Activated naive CD4-positive, alpha-beta T cell treated with anti-CD3 and anti-CD28 coated beads, Interleukin-2, amount 10 ng/mL, durations not matched to agents 7 days and 5 days (primary cell): Measurements from ENCODE around the gene GABRQ.
"Not testable (repeated sequence)": the region's sequence is repeated elsewhere in the genome, so short reads cannot be mapped to it uniquely, and the experiment has no call there.

ENCODE experiments used
- CTCF ChIA-PET: fragments of 350-600 bp; sonication (Branson Sonifier 250); formaldehyde crosslinking; loops from one replicate; lab custom pipeline; 2021; ENCODE audit warnings: antibody characterized with exemption; lab: Charles Lee
- DNase-seq: peaks from one replicate; pipeline ENCODE4 v3.0.0-alpha.2; 2020
- H3K27ac Mint-ChIP-seq: one replicate; pipeline ENCODE4 v1.8.0; 2021; ENCODE audit warnings: mild to moderate bottlenecking, moderate library complexity, mixed read lengths
- H3K27me3 Mint-ChIP-seq: one replicate; pipeline ENCODE4 v1.8.0; 2021; ENCODE audit warnings: mild to moderate bottlenecking, mixed read lengths
- H3K36me3 Mint-ChIP-seq: one replicate; pipeline ENCODE4 v1.8.0; 2021; ENCODE audit warnings: mixed read lengths
- H3K4me1 Mint-ChIP-seq: one replicate; pipeline ENCODE4 v1.8.0; 2021; ENCODE audit warnings: mixed read lengths
- H3K4me3 Mint-ChIP-seq: one replicate; pipeline ENCODE4 v1.8.0; 2021; ENCODE audit warnings: mild to moderate bottlenecking, moderate library complexity, mixed read lengths
- H3K9me3 Mint-ChIP-seq: one replicate; pipeline ENCODE4 v1.8.0; 2021; ENCODE audit warnings: mixed read lengths

Gene GABRQ

GRCh38 chrX:152641996-152642395 lies 4.3 kb downstream of the GABRQ start:
- CTCF ChIA-PET = interaction anchor here (2.0 kb wide), 1 partner anchor 9 kb away, joined by 7 read pairs; no protein-coding TSS in a partner anchor
- H3K4me3 Mint-ChIP-seq = no peak overlapping the region

DNA sequence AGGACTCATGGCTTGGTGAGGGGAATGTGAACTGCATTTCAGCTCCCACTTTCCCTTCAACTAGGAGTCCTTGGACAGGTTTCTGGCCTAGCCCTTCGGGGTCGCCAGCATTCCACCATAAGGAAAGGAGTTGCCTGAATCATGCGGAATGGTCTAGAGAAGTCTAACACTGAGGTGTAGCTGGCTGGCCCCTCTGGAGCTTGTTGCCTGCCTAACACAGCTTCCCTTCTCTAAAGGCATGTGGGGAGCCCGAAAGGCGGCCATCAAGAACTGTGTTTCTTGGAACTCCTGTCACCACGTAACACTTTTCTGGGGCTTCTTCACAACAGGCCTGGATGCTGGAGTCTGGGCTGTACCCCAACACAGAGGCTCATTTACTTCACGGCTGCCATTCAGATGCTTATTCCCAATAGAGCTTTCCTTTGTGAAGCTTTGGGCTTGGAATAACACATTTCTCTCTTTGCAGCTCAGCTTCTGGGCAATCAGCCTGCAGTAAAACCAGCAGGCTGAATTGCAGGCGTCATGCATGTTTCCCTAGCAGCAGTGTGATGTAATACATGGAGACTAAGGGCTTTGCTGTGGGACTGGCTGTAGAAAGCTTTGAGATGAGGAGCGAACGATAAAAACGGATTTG lies 5.4 kb downstream of the GABRQ start:
- H3K27ac Mint-ChIP-seq = no peak overlapping the region
- H3K27me3 Mint-ChIP-seq = peaks cover 22% of the 10 kb centered on the region
- DNase-seq = no peak
- H3K9me3 Mint-ChIP-seq = no peaks in the 10 kb centered on the region
- CTCF ChIA-PET = no interaction called here
- no peak overlapping the region for H3K4me3 Mint-ChIP-seq
- H3K4me1 Mint-ChIP-seq = no peaks in the 10 kb centered on the region
- no peaks in the 10 kb centered on the region for H3K36me3 Mint-ChIP-seq

More at GRCh38 chrX:152641996-152642395, 4.3 kb downstream of the GABRQ start:
- no peak for DNase-seq
- Mint-ChIP-seq H3K27ac (no peak overlapping the region), H3K36me3 (no peaks in the 10 kb centered on the region), H3K4me1 (no peaks in the 10 kb centered on the region), H3K27me3 (peaks cover 32% of the 10 kb centered on the region), H3K9me3 (no peaks in the 10 kb centered on the region)

GRCh38 chrX:152646961-152647360 lies 9.3 kb downstream of the GABRQ start:
- Mint-ChIP-seq H3K27ac (no peak overlapping the region), H3K36me3 (no peaks in the 10 kb centered on the region), H3K9me3 (no peaks in the 10 kb centered on the region), H3K4me1 (no peaks in the 10 kb centered on the region), H3K4me3 (no peak overlapping the region), H3K27me3 (no peaks in the 10 kb centered on the region)
- DNase-seq = no peak
- CTCF ChIA-PET = no interaction called here

GRCh38 chrX:152647978-152648377 lies 10.3 kb downstream of the GABRQ start:
- Mint-ChIP-seq H3K27me3 (peaks cover 3% of the 10 kb centered on the region), H3K9me3 (no peaks in the 10 kb centered on the region), H3K4me3 (no peak overlapping the region), H3K27ac (no peak overlapping the region), H3K4me1 (no peaks in the 10 kb centered on the region), H3K36me3 (no peaks in the 10 kb centered on the region)
- no peak for DNase-seq
- CTCF ChIA-PET = interaction anchor here (1.1 kb wide), 1 partner anchor 14 kb away, joined by 3 read pairs; no protein-coding TSS in a partner anchor

DNA sequence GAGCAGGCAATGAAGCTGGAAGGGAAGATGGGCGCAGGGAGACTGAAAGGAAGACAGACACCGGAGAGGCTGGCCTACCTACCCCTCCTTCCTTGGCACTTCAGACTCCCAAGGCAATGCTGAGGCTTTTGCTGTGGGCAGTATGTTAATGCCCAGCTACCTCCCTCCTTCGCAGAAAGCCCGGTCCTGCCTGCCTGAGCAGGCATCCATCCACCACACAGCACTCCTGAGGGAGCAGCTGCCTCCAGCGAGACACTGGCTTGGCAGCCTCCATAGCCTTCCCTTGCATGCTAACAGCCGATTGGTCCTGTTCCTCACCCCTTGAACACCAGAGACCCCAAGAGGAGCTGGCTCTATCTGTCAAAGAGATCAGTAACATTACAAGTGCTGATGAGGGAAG lies 14.4 kb downstream of the GABRQ start:
- Mint-ChIP-seq H3K9me3 (no peaks in the 10 kb centered on the region), H3K27me3 (peaks cover 3% of the 10 kb centered on the region), H3K4me3 (no peak overlapping the region), H3K27ac (no peak overlapping the region), H3K4me1 (no peaks in the 10 kb centered on the region), H3K36me3 (no peaks in the 10 kb centered on the region)
- no peak for DNase-seq
- CTCF ChIA-PET = no interaction called here

DNA sequence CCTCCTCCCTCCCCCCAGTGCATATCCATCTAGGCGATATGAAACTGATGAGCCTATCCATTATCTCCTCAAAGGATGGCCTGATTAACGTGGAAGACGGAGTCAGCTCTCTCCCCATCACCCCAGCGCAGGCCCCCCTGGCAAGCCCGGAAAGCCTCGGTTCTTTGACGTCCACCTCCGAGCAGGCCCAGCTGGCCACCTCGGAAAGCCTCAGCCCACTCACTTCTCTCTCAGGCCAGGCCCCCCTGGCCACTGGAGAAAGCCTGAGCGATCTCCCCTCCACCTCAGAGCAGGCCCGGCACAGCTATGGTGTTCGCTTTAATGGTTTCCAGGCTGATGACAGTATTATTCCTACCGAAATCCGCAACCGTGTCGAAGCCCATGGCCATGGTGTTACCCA lies 14.8 kb downstream of the GABRQ start:
- H3K4me1 Mint-ChIP-seq = no peaks in the 10 kb centered on the region
- CTCF ChIA-PET = no interaction called here
- H3K36me3 Mint-ChIP-seq = no peaks in the 10 kb centered on the region
- peaks cover 3% of the 10 kb centered on the region for H3K27me3 Mint-ChIP-seq
- no peak overlapping the region for H3K27ac Mint-ChIP-seq
- no peak overlapping the region for H3K4me3 Mint-ChIP-seq
- DNase-seq = no peak
- H3K9me3 Mint-ChIP-seq = no peaks in the 10 kb centered on the region

- CTCF ChIA-PET = no interaction called here
- Mint-ChIP-seq H3K9me3 (no peaks in the 10 kb centered on the region), H3K4me3 (no peak overlapping the region), H3K4me1 (no peaks in the 10 kb centered on the region), H3K27ac (no peak overlapping the region), H3K36me3 (no peaks in the 10 kb centered on the region), H3K27me3 (peaks cover 8% of the 10 kb centered on the region)
- no peak for DNase-seq
Measured at GRCh38 chrX:152656087-152656486, 18.4 kb downstream of the GABRQ start.

- no peaks in the 10 kb centered on the region for H3K9me3 Mint-ChIP-seq
- no peak overlapping the region for H3K27ac Mint-ChIP-seq
- H3K4me3 Mint-ChIP-seq = no peak overlapping the region
- H3K4me1 Mint-ChIP-seq = no peaks in the 10 kb centered on the region
- peaks cover 8% of the 10 kb centered on the region for H3K27me3 Mint-ChIP-seq
- CTCF ChIA-PET = interaction anchor here (1.3 kb wide), 1 partner anchor 24 kb away, joined by 5 read pairs; no protein-coding TSS in a partner anchor
- no peaks in the 10 kb centered on the region for H3K36me3 Mint-ChIP-seq
- DNase-seq = no peak
Measured at GRCh38 chrX:152656890-152657289, 19.2 kb downstream of the GABRQ start.

DNA sequence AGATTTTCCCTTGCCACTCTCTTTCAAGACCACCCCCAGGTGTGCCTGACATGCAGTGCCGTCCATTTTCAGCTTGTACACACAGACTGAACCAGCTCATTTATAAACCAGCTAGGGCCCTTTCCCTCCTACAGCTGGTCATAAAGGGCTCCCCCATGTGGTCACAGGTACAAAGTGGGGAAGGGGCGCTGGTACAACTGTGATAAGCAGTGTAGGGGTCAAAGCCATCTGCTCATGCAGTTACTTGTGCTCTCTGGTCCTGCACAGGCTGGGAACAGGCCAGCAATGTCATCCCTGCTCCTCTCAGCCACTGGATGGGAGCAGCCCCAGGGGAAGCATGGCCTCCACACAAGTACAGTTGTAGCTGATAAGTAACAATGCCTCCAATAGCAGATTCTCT lies 20.6 kb downstream of the GABRQ start:
- CTCF ChIA-PET = interaction anchor here (0.9 to 1.3 kb wide), 2 partner anchors 25 to 159 kb away, joined by 3 to 5 read pairs; no protein-coding TSS in a partner anchor
- no peak for DNase-seq
- H3K27ac Mint-ChIP-seq = no peak overlapping the region
- no peak overlapping the region for H3K4me3 Mint-ChIP-seq
- peaks cover 5% of the 10 kb centered on the region for H3K27me3 Mint-ChIP-seq
- no peaks in the 10 kb centered on the region for H3K36me3 Mint-ChIP-seq
- H3K9me3 Mint-ChIP-seq = no peaks in the 10 kb centered on the region
- H3K4me1 Mint-ChIP-seq = no peaks in the 10 kb centered on the region

DNA sequence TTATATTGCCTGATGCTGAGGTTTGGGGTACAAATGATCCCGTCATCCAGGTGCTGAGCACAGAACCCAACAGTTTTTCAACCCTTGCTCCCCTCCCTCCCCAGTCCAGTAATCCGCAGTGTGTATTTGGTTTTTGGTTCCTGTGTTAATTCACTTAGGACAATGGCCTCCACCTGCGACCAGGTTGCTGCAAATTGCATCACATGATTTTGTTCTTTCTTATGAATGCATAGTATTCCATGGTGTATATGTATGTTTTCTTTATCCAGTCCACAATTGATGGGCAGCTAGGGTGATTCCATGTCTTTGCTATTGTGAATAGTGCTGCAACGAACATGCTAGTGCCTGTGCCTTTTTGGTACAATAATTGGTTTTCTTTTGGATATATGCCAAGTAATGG lies 25.4 kb downstream of the GABRQ start:
- H3K36me3 Mint-ChIP-seq = no peaks in the 10 kb centered on the region

DNA sequence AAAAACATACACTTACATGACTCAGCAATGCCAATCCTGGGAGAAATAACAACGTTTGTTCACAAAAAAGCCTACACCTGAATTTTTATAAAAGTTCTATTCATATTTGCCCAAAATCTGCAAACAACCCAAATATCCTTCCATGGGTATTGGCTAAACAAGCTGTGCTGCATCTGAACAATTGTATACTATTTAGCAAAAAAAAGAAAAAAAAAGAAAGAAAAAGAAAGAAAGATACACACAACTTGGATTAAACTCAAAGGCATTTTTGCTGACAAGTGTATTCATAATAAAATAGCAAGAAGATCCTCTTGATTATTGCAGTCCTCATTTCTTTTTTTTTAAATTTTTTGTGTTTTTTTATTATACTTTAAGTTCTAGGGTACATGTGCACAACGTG lies 36.4 kb downstream of the GABRQ start:
- no peaks in the 10 kb centered on the region for H3K9me3 Mint-ChIP-seq
- H3K27ac Mint-ChIP-seq = no peak overlapping the region
- H3K36me3 Mint-ChIP-seq = no peaks in the 10 kb centered on the region
- CTCF ChIA-PET = no interaction called here
- H3K27me3 Mint-ChIP-seq = peaks cover 5% of the 10 kb centered on the region
- DNase-seq = no peak
- H3K4me1 Mint-ChIP-seq = no peaks in the 10 kb centered on the region
- H3K4me3 Mint-ChIP-seq = no peak overlapping the region

More for the DNA sequence above, 25.4 kb downstream of the GABRQ start:
- Mint-ChIP-seq H3K9me3 (no peaks in the 10 kb centered on the region), H3K27me3 (peaks cover 4% of the 10 kb centered on the region), H3K27ac (no peak overlapping the region), H3K4me1 (no peaks in the 10 kb centered on the region), H3K4me3 (no peak overlapping the region)
- CTCF ChIA-PET = no interaction called here
- no peak for DNase-seq

GRCh38 chrX:152674652-152675051 lies 37.0 kb downstream of the GABRQ start:
- H3K4me3 Mint-ChIP-seq, H3K27me3 Mint-ChIP-seq, DNase-seq, H3K27ac Mint-ChIP-seq, CTCF ChIA-PET, H3K4me1 Mint-ChIP-seq, H3K36me3 Mint-ChIP-seq, H3K9me3 Mint-ChIP-seq: not testable (repeated sequence)

DNA sequence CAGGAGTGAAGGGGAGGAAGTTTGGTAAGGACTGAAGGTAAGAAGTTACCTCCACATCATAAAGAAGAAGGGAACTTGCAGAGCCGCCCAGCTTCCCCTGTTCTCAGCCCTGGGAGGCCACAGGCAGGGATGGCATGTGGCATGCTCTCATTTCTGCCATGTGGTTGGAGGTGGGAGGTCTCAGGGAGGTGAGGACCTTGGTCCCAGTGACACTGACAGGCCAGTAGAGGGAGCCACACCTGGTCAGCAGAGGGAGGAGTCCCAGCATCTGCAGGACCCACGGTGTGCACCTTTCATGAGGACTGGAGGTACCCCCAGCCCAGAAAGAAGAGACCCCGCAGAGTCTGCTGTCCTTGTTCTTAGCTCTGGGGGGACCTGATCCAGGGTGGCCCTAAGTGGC lies 43.3 kb downstream of the GABRQ start:
- H3K27ac Mint-ChIP-seq, H3K27me3 Mint-ChIP-seq, H3K4me1 Mint-ChIP-seq, H3K36me3 Mint-ChIP-seq, DNase-seq, H3K4me3 Mint-ChIP-seq, CTCF ChIA-PET, H3K9me3 Mint-ChIP-seq: not testable (repeated sequence)

DNA sequence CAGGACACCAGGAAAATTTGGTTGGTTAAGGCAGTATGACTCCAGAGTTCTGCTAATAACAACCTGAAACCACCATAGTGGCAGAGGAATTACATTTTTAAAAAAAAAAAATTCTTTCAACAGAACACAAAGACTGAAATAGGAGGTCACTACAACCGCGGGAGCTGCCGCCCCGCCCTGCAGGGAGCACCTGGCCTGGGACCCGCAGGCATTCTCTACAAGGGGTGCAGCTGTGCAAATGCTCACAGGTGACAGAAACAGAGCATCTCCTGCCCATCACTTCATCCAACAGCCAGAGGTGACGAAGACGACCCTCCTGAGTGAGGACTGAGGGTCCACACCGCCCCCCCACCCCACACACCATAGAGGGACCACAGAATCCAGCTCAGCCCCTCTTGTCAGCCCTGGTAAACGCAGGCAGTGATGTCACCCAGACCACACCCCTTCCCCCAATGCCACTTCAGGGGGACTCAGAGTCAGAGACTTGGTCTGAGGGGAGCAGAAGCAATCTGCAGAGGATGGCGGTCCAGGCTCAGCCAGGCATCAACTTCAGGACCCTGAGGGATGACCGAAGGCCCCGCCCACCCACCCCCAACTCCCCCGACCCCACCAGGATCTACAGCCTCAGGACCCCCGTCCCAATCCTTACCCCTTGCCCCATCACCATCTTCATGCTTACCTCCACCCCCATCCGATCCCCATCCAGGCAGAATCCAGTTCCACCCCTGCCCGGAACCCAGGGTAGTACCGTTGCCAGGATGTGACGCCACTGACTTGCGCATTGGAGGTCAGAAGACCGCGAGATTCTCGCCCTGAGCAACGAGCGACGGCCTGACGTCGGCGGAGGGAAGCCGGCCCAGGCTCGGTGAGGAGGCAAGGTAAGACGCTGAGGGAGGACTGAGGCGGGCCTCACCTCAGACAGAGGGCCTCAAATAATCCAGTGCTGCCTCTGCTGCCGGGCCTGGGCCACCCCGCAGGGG lies 60.5 kb downstream of the GABRQ start, which contains the start of gene MAGEA3:
Gene MAGEA3, plus strand, starts transcription at position 843 of the 980 bp plus-strand sequence. CDS start 2,039 bp downstream, outside the sequence.
- H3K27me3 Mint-ChIP-seq, H3K4me3 Mint-ChIP-seq, H3K9me3 Mint-ChIP-seq, H3K27ac Mint-ChIP-seq, H3K4me1 Mint-ChIP-seq, CTCF ChIA-PET, DNase-seq, H3K36me3 Mint-ChIP-seq: not testable (repeated sequence)
